Glutamatergic neuron (in vitro differentiated cells): ENCODE measurements around the gene JAZF1. TPM values are rescaled to one million over a fixed set of nuclear protein-coding genes. Genes with fewer than 3 reads are reported as not detected.

ENCODE experiments used
- DNase-seq: peaks from one replicate; pipeline ENCODE4 v3.0.0; 2022
- H3K27ac Mint-ChIP-seq: one replicate; pipeline ENCODE4 v1.8.0; 2020; ENCODE audit warnings: mild to moderate bottlenecking, mixed read lengths, inconsistent platforms; ENCODE audit not compliant: unreplicated experiment
- H3K27me3 Mint-ChIP-seq: one replicate; pipeline ENCODE4 v1.8.0; 2020; ENCODE audit warnings: mild to moderate bottlenecking, moderate library complexity, mixed read lengths, inconsistent platforms; ENCODE audit not compliant: unreplicated experiment
- H3K36me3 Mint-ChIP-seq: one replicate; pipeline ENCODE4 v1.8.0; 2020; ENCODE audit warnings: mild to moderate bottlenecking, mixed read lengths, inconsistent platforms; ENCODE audit not compliant: unreplicated experiment
- H3K4me1 Mint-ChIP-seq: one replicate; pipeline ENCODE4 v1.8.0; 2020; ENCODE audit warnings: mild to moderate bottlenecking, low read depth, mixed read lengths, inconsistent platforms; ENCODE audit not compliant: unreplicated experiment
- H3K4me3 Mint-ChIP-seq: one replicate; pipeline ENCODE4 v1.8.0; 2020; ENCODE audit warnings: mild to moderate bottlenecking, mixed read lengths, inconsistent platforms; ENCODE audit not compliant: unreplicated experiment
- H3K9me3 Mint-ChIP-seq: one replicate; pipeline ENCODE4 v1.8.0; 2020; ENCODE audit warnings: mild to moderate bottlenecking, moderate library complexity, mixed read lengths, inconsistent platforms; ENCODE audit not compliant: unreplicated experiment
- total RNA-seq: library from RNA; stranded (reverse); fragmentation: NEBNext Ultra II Directional; extraction: Animal tissue kit (Norgen Biotek cat#: 25700); gene quantifications from one replicate; pipeline ENCODE4 v1.2.1, GENCODE V29; 2021; ENCODE audit not compliant: unreplicated experiment
- TF ChIP-seq, protein P1 (sequence below): fragments of 200-600 bp; sonication (generic); IDR thresholded peaks from one replicate; pipeline ENCODE4 v1.5.0; 2021; ENCODE audit not compliant: partially characterized antibody, unreplicated experiment

Gene JAZF1
- total RNA-seq, 1 donor from 2014 or later: 14.1 TPM

DNA sequence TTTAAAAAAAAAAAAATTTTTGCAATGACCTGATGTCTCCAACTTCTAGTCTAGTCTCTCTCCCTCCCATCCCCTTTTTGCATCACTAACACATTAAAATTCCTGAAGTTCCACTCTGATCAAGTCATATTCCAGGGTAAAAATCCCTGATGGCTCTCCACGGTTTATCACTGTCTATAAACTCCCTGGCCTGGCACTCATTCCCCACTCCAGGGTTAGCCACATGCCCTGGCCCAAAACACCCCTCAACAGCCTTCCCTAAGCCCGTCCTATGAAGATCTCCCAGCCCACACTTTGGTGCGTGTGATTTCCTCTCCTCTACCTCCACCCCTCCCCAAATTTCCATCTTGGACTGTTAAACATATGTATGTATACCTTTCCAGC lies 125.4 kb downstream of the JAZF1 start:
- Mint-ChIP-seq H3K36me3 (no peaks in the 10 kb centered on the region), H3K9me3 (peaks cover 4% of the 10 kb centered on the region), H3K27ac (no peak overlapping the region), H3K4me3 (no peak overlapping the region), H3K4me1 (peaks cover 2% of the 10 kb centered on the region), H3K27me3 (no peaks in the 10 kb centered on the region)
- no peak for DNase-seq
- TF ChIP-seq, protein P1, sequence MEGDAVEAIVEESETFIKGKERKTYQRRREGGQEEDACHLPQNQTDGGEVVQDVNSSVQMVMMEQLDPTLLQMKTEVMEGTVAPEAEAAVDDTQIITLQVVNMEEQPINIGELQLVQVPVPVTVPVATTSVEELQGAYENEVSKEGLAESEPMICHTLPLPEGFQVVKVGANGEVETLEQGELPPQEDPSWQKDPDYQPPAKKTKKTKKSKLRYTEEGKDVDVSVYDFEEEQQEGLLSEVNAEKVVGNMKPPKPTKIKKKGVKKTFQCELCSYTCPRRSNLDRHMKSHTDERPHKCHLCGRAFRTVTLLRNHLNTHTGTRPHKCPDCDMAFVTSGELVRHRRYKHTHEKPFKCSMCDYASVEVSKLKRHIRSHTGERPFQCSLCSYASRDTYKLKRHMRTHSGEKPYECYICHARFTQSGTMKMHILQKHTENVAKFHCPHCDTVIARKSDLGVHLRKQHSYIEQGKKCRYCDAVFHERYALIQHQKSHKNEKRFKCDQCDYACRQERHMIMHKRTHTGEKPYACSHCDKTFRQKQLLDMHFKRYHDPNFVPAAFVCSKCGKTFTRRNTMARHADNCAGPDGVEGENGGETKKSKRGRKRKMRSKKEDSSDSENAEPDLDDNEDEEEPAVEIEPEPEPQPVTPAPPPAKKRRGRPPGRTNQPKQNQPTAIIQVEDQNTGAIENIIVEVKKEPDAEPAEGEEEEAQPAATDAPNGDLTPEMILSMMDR: no peak

DNA sequence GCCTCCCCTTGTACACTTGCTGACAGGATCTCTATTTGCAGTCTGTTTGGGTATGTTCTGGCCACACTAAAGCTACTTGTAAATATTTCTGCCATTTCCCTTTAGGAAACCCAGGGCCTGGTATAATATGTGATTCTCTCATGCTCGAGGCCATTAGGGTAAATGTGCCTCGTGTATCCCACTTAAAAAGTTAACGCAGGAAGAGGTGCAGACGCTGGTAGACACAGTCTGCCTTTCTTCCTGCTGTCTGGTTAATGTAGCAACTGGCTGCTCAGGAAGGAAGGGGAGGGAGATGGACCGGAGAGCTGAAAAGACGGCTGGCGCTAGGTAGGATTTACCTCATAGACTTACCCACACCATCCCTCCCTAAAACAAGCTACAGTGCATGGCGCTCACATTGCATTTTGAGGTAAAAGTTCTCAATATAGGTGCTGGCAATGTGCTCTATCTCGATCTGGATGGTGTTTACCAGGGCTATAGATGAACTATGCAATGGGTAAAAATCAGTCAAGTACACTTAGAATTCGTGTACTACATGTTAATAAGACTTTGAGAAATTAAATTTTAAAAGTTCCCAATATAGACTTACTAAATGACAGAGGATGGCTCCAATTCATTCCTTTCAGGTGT lies 125.9 kb downstream of the JAZF1 start:
- Mint-ChIP-seq H3K4me1 (peaks cover 2% of the 10 kb centered on the region), H3K4me3 (no peak overlapping the region), H3K36me3 (no peaks in the 10 kb centered on the region), H3K27me3 (no peaks in the 10 kb centered on the region), H3K9me3 (peaks cover 4% of the 10 kb centered on the region), H3K27ac (no peak overlapping the region)
- TF ChIP-seq, protein P1: no peak
- no peak for DNase-seq

DNA sequence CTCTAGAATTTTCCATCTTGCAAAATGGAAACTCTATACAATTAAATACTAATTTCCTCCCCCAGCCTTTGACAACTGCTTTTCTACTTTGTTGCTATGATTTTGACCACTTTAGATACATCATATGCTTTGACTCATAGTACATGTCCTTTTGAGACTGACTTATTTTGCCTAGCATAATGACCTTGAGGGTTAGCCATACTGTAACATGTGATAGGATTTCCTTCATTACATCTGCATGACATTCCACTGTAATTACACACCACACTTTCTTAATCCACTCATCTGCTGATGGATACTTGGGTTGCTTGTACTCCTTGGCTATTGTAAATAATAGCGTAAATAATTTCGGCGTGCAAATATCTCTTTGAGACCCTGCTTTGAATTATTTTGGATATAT lies 127.7 kb downstream of the JAZF1 start:
- Mint-ChIP-seq H3K27ac (no peak overlapping the region), H3K4me1 (peaks cover 2% of the 10 kb centered on the region), H3K9me3 (peaks cover 1% of the 10 kb centered on the region), H3K36me3 (no peaks in the 10 kb centered on the region), H3K27me3 (no peaks in the 10 kb centered on the region), H3K4me3 (no peak overlapping the region)
- no peak for DNase-seq
- TF ChIP-seq, protein P1: no peak

DNA sequence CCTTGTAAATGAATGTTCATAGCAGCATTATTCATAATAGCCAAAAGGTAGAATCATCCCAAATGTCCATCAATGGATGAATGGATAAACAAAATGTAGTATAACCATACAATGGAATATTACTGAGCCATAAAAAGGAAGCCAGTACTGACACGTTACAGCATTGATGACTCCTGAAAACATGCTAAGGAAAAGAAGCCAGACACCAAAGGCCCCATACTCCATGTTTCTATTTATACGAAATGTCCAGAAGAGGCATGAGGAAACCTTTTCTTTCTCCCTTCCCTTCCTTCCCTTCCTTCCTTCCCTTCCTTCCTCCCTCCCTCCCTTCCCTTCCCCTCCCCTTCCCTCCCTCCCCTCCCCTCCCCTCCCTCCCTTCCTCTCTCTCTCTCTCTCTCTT lies 131.9 kb downstream of the JAZF1 start:
- Mint-ChIP-seq H3K9me3 (no peaks in the 10 kb centered on the region), H3K27me3 (no peaks in the 10 kb centered on the region), H3K36me3 (no peaks in the 10 kb centered on the region), H3K27ac (no peak overlapping the region), H3K4me3 (no peak overlapping the region), H3K4me1 (peaks cover 3% of the 10 kb centered on the region)
- TF ChIP-seq, protein P1: no peak
- DNase-seq: no peak

DNA sequence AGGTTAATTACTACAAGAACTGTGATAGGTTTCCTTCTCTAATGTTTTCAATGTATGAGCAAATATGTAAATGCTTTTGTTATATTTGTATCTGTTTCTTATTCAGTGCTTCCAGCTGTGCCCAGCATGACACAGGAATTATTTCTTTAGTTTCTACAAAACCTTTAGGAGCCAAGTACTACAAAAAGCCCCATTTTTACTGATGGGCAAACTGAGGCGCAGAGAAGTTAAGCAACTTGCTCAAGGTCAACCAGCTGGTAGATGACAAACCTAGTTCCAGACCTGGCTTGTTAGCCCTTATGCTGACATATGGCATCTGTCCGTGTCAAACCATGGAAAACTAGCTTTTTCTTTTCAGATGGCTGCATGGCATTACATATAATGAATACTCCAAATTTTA lies 134.6 kb downstream of the JAZF1 start:
- Mint-ChIP-seq H3K27ac (no peak overlapping the region), H3K9me3 (no peaks in the 10 kb centered on the region), H3K4me1 (peaks cover 3% of the 10 kb centered on the region), H3K36me3 (no peaks in the 10 kb centered on the region), H3K27me3 (no peaks in the 10 kb centered on the region), H3K4me3 (no peak overlapping the region)
- DNase-seq: no peak
- TF ChIP-seq, protein P1: no peak
